Measurements from ENCODE around the gene SELENOP.

The SELENOP gene

GRCh38 chr5:42843675-42844292, 32.1 kb upstream of the SELENOP start:
- H3K4me1 ChIP-seq (ENCODE audit: control insufficient read depth, insufficient read depth, low read length, poor library complexity, severe bottlenecking), result no peaks in the 10 kb centered on the region
- H3K9me3 ChIP-seq (ENCODE audit: control insufficient read depth, low read length), result no peaks in the 10 kb centered on the region
- no peak overlapping the region for H3K4me3 ChIP-seq (ENCODE audit: extremely low read depth, insufficient read depth, low read length, poor library complexity, severe bottlenecking)
- no peak overlapping the region for H3K27ac ChIP-seq (ENCODE audit: low read depth, low read length, severe bottlenecking)
- whole genome bisulfite sequencing, 2 experiments (ENCODE audit: insufficient coverage in 2 of 2), result 33% methylated on average over 1 of the region's 3 CpGs; no CpG with 5 or more reads in 1 of the 2 experiments
- no peaks in the 10 kb centered on the region for H3K36me3 ChIP-seq (ENCODE audit: control insufficient read depth, insufficient read depth, low read length)

GRCh38 chr5:42842921-42843641, 31.4 kb upstream of the SELENOP start:
- WGBS, 2 experiments (ENCODE audit: insufficient coverage in 2 of 2), result 95 to 96% methylated on average over 2 to 4 of the region's 4 CpGs
- no peaks in the 10 kb centered on the region for H3K4me1 ChIP-seq (ENCODE audit: control insufficient read depth, insufficient read depth, low read length, poor library complexity, severe bottlenecking)
- no peak overlapping the region for H3K4me3 ChIP-seq (ENCODE audit: extremely low read depth, insufficient read depth, low read length, poor library complexity, severe bottlenecking)
- H3K9me3 ChIP-seq (ENCODE audit: control insufficient read depth, low read length), result no peaks in the 10 kb centered on the region
- no peaks in the 10 kb centered on the region for H3K36me3 ChIP-seq (ENCODE audit: control insufficient read depth, insufficient read depth, low read length)
- no peak overlapping the region for H3K27ac ChIP-seq (ENCODE audit: low read depth, low read length, severe bottlenecking)

- Histone ChIP-seq H3K27ac (ENCODE audit: low read depth, low read length, severe bottlenecking) (no peak overlapping the region), H3K4me3 (ENCODE audit: extremely low read depth, insufficient read depth, low read length, poor library complexity, severe bottlenecking) (no peak overlapping the region), H3K36me3 (ENCODE audit: control insufficient read depth, insufficient read depth, low read length) (no peaks in the 10 kb centered on the region), H3K9me3 (ENCODE audit: control insufficient read depth, low read length) (no peaks in the 10 kb centered on the region), H3K4me1 (ENCODE audit: control insufficient read depth, insufficient read depth, low read length, poor library complexity, severe bottlenecking) (no peaks in the 10 kb centered on the region)
- 83 to 93% methylated on average over 3 of the region's 5 CpGs for WGBS, 2 experiments (ENCODE audit: insufficient coverage in 2 of 2)
Observed at GRCh38 chr5:42840842-42841567, 29.3 kb upstream of the SELENOP start.

- Histone ChIP-seq H3K27ac (ENCODE audit: low read depth, low read length, severe bottlenecking) (no peak overlapping the region), H3K4me3 (ENCODE audit: extremely low read depth, insufficient read depth, low read length, poor library complexity, severe bottlenecking) (no peak overlapping the region)
- WGBS, 2 experiments (ENCODE audit: insufficient coverage in 2 of 2), result 82 to 84% methylated on average over 5 of the region's 6 CpGs
Observed at GRCh38 chr5:42840269-42840668, 28.6 kb upstream of the SELENOP start.

GRCh38 chr5:42839196-42839595, 27.5 kb upstream of the SELENOP start:
- 90% methylated on average over 2 of the region's 3 CpGs; no CpG with 5 or more reads in 1 of the 2 experiments for WGBS, 2 experiments (ENCODE audit: insufficient coverage in 2 of 2)
- Histone ChIP-seq H3K4me1 (ENCODE audit: control insufficient read depth, insufficient read depth, low read length, poor library complexity, severe bottlenecking) (no peaks in the 10 kb centered on the region), H3K27ac (ENCODE audit: low read depth, low read length, severe bottlenecking) (no peak overlapping the region), H3K4me3 (ENCODE audit: extremely low read depth, insufficient read depth, low read length, poor library complexity, severe bottlenecking) (no peak overlapping the region), H3K9me3 (ENCODE audit: control insufficient read depth, low read length) (no peaks in the 10 kb centered on the region), H3K36me3 (ENCODE audit: control insufficient read depth, insufficient read depth, low read length) (no peaks in the 10 kb centered on the region)

More at GRCh38 chr5:42840269-42840668, 28.6 kb upstream of the SELENOP start:
- H3K9me3 ChIP-seq (ENCODE audit: control insufficient read depth, low read length), result no peaks in the 10 kb centered on the region
- H3K4me1 ChIP-seq (ENCODE audit: control insufficient read depth, insufficient read depth, low read length, poor library complexity, severe bottlenecking), result no peaks in the 10 kb centered on the region
- no peaks in the 10 kb centered on the region for H3K36me3 ChIP-seq (ENCODE audit: control insufficient read depth, insufficient read depth, low read length)

GRCh38 chr5:42837601-42838000, 25.9 kb upstream of the SELENOP start:
- Histone ChIP-seq H3K27ac (ENCODE audit: low read depth, low read length, severe bottlenecking) (no peak overlapping the region), H3K4me3 (ENCODE audit: extremely low read depth, insufficient read depth, low read length, poor library complexity, severe bottlenecking) (no peak overlapping the region), H3K9me3 (ENCODE audit: control insufficient read depth, low read length) (no peaks in the 10 kb centered on the region), H3K36me3 (ENCODE audit: control insufficient read depth, insufficient read depth, low read length) (no peaks in the 10 kb centered on the region), H3K4me1 (ENCODE audit: control insufficient read depth, insufficient read depth, low read length, poor library complexity, severe bottlenecking) (no peaks in the 10 kb centered on the region)
- WGBS, 2 experiments (ENCODE audit: insufficient coverage in 2 of 2), result 63% methylated on average over 1 of the region's 3 CpGs; no CpG with 5 or more reads in 1 of the 2 experiments

- Histone ChIP-seq H3K4me1 (ENCODE audit: control insufficient read depth, insufficient read depth, low read length, poor library complexity, severe bottlenecking) (no peaks in the 10 kb centered on the region), H3K36me3 (ENCODE audit: control insufficient read depth, insufficient read depth, low read length) (no peaks in the 10 kb centered on the region), H3K4me3 (ENCODE audit: extremely low read depth, insufficient read depth, low read length, poor library complexity, severe bottlenecking) (no peak overlapping the region), H3K9me3 (ENCODE audit: control insufficient read depth, low read length) (no peaks in the 10 kb centered on the region), H3K27ac (ENCODE audit: low read depth, low read length, severe bottlenecking) (no peak overlapping the region)
- 96% methylated on average over 14 to 15 of the region's 25 CpGs for WGBS, 2 experiments (ENCODE audit: insufficient coverage in 2 of 2)
Observed at GRCh38 chr5:42836070-42836769, 24.5 kb upstream of the SELENOP start.

- Histone ChIP-seq H3K9me3 (ENCODE audit: control insufficient read depth, low read length) (no peaks in the 10 kb centered on the region), H3K36me3 (ENCODE audit: control insufficient read depth, insufficient read depth, low read length) (no peaks in the 10 kb centered on the region), H3K4me1 (ENCODE audit: control insufficient read depth, insufficient read depth, low read length, poor library complexity, severe bottlenecking) (no peaks in the 10 kb centered on the region), H3K4me3 (ENCODE audit: extremely low read depth, insufficient read depth, low read length, poor library complexity, severe bottlenecking) (no peak overlapping the region), H3K27ac (ENCODE audit: low read depth, low read length, severe bottlenecking) (no peak overlapping the region)
- WGBS, 2 experiments (ENCODE audit: insufficient coverage in 2 of 2), result 90 to 93% methylated on average over 4 of the region's 5 CpGs
Observed at GRCh38 chr5:42832060-42832459, 20.4 kb upstream of the SELENOP start.

GRCh38 chr5:42830924-42831323, 19.2 kb upstream of the SELENOP start:
- Histone ChIP-seq H3K27ac (ENCODE audit: low read depth, low read length, severe bottlenecking) (no peak overlapping the region), H3K4me3 (ENCODE audit: extremely low read depth, insufficient read depth, low read length, poor library complexity, severe bottlenecking) (no peak overlapping the region), H3K9me3 (ENCODE audit: control insufficient read depth, low read length) (no peaks in the 10 kb centered on the region), H3K4me1 (ENCODE audit: control insufficient read depth, insufficient read depth, low read length, poor library complexity, severe bottlenecking) (no peaks in the 10 kb centered on the region), H3K36me3 (ENCODE audit: control insufficient read depth, insufficient read depth, low read length) (no peaks in the 10 kb centered on the region)
- 93 to 100% methylated on average over 2 of the region's 2 CpGs for WGBS, 2 experiments (ENCODE audit: insufficient coverage in 2 of 2)

- Histone ChIP-seq H3K27ac (ENCODE audit: low read depth, low read length, severe bottlenecking) (no peak overlapping the region), H3K4me3 (ENCODE audit: extremely low read depth, insufficient read depth, low read length, poor library complexity, severe bottlenecking) (no peak overlapping the region), H3K4me1 (ENCODE audit: control insufficient read depth, insufficient read depth, low read length, poor library complexity, severe bottlenecking) (no peaks in the 10 kb centered on the region), H3K9me3 (ENCODE audit: control insufficient read depth, low read length) (no peaks in the 10 kb centered on the region), H3K36me3 (ENCODE audit: control insufficient read depth, insufficient read depth, low read length) (no peaks in the 10 kb centered on the region)
- WGBS, 2 experiments (ENCODE audit: insufficient coverage in 2 of 2), result 70 to 100% methylated on average over 1 to 2 of the region's 2 CpGs
Observed at GRCh38 chr5:42828671-42829070, 17.0 kb upstream of the SELENOP start.
